HL-60/S4 treated with phorbol 12-myristate 13-acetate at 8.2 ng/mL for 4 days and 3 days (cell line): ENCODE data around the gene ARL17B.
"Not testable (repeated sequence)": the region's sequence is repeated elsewhere in the genome, so short reads cannot be mapped to it uniquely, and the experiment has no call there.

ENCODE experiments used
- in situ Hi-C: fragments of 300-500 bp; cut with MboI; formaldehyde crosslinking; loops from 2 replicates; pipeline ENCODE4 v1.15.0; 2022; ENCODE audit warnings: low sequenced_read_pairs

The ARL17B gene

DNA sequence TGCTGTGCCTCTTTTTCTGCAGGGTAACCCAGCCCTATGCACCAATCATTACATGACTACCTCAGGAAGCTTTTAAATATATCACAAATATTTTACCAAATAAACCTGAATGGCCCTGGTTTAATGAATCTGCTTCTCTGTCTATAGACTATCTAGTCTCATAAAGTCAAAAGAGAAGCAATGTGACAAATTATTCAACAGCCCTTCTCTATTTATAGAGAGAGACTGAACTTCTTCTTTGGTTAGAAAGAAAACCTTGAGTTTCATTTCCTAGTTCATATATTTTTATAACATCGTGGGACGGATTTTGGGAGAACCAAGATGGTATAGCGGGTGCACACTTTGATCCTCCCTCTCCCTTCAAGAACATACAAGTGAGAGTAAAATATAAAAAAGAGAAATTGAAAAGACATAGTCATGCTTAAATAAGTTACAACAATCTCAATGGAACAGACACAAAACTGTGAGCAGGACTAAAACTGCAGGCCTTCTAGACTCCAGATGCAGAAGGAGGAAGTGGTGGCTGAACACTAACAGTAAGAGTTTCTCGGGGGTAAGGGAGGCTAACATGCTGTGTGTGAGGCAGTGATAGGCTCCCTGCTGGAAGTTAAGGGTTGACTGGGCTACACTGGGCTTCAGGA lies 70.5 kb downstream of the ARL17B start:
- in situ Hi-C loops, result not testable (repeated sequence)

DNA sequence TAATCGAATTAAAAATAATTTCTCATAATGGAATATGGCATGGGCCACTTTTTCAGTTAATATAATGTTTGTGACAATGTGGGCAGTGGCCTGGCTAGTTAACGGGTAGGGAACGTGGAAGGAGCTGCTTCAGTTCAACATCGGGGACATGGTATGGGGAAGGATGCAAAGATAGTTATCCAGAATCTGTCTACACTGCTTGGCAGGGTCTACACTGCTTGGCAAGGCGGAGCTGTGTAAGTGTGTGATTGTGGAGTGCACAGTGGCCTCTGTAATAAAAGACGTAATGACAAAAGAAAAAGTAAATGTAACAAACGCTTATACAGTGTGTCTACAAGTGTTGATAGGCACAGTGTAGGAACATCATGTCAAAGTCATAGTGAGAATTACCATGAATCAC lies 74.0 kb downstream of the ARL17B start:
- in situ Hi-C loops, result not testable (repeated sequence)

DNA sequence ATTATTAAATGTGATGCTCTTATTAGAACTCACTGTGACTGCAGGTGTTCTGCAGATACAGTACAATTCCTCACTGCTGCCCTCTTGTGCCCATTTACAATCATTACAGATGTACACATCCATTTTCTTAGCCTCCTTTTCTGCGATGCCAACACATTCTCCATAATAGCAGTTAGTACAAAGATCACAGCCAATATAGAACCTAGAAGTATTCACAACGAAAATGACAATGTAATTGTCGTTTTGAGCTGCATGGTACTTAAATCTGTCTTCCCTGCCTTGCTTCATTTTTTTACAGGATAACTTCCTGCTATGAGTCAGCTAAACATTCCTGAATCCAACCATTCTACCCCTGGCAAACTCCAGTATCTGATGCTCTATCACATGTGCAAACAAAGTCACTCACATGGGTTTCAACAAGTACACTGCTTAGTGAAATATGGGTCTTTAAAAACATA lies 74.8 kb downstream of the ARL17B start:
- in situ Hi-C loops, result not testable (repeated sequence)

DNA sequence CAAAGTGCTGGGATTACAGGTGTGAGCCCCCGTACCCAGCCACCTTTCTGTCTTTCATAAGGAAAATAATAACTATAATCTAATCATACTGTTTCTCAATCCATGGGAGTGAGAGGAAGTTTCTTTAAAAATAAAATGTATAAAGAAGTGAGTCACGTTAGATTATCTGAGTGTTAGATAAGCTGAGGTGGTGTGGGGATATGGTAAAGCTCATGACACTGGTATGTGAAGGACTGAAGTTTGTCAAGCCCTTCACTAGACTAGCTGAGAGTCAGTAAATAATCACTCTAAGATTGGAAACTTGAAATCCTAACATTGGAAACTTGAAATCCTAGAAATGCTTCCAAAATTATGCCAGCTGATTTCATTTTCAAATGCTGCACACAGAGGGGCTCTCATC lies 76.1 kb downstream of the ARL17B start:
- in situ Hi-C loops, result not testable (repeated sequence)

DNA sequence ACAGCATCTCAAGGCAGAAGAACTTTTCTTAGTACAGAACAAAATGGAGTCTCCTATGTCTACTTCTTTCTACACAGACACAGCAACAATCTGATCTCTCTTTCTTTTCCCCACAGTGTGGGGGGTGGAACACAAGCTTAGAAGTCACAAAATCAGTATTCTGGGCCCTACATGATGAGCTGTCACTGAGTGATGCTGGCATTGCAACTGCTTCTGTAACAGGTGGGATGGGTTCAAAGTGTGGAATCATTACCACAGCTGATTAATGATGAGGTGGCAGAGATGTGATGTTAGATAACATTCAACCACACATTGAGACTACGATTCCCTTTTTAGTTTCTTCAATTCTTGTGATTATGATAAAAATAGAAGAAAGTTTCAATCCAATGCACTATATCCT lies 77.1 kb downstream of the ARL17B start:
- in situ Hi-C loops, result not testable (repeated sequence)

DNA sequence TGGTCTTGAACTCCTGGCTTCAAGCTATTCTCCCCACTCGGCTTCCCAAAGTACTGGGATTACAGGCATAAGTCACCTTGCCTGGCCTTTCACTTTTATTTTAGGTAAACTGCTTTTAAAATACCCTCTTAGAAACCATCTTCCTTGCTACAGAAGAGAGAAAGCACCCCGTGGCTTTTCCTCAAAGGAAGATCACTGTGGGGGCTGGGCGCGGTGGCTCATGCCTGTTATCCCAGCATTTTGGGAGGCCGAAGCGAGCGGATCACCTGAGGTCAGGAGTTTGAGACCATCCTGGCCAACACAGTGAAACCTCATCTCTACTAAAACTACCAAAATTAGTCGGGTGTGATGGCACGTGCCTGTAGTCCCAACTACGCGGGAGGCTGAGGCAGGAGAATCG lies 78.9 kb downstream of the ARL17B start:
- in situ Hi-C loops, result not testable (repeated sequence)

DNA sequence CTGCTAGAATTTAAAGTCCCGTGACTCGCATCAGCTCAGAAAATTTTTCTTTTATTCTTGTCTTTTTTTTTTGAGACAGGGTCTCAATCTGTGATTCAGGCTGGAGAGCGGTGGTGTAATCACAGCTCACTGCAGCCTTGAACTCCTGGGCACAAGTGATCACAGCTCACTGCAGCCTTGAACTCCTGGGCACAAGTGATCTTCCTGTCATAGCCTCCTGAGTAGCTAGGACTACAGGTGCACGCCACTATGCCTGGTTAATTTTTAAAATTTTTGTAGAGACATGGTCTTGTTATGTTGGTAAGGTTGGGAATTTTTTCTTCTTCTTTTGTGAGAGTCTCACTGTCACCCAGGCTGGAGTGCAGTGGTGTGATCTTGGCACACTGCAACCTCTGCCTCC lies 80.2 kb downstream of the ARL17B start:
- in situ Hi-C loops, result not testable (repeated sequence)

DNA sequence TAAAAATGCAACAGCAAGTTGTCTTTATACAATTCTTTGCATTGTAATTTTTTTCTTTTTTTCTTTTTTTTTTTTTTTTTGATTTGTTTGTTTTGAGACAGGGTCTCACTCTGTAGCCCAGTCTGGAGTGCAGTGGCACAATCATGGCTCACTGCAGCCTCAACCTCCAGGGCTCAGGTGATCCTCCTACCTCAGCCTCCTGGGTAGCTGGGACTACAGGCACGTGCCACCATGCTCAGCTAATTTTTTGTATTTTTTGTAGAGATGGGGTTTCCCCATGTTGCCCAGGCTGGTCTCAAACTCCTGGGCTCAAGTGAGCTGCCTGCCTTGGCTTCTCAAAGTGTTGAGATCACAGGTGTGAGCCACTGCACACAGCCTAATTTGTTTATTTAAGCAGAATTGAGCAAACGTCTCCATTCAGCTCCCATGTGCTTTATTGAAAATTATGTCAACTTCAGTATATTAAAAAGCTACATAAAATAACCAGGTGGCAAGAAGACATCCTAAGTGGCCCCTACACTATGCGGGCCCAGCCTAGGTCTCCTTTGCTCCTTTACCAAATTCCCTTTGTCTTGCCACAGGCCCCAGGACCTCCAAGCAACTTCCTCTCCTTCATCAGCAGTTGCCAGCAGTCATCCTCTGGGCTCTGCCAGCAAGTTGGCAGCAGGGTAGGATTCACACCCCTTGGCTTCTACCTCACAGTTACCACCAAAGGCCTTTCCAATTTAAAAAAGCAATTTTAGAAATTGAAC lies 84.7 kb downstream of the ARL17B start:
- in situ Hi-C loops, result not testable (repeated sequence)

DNA sequence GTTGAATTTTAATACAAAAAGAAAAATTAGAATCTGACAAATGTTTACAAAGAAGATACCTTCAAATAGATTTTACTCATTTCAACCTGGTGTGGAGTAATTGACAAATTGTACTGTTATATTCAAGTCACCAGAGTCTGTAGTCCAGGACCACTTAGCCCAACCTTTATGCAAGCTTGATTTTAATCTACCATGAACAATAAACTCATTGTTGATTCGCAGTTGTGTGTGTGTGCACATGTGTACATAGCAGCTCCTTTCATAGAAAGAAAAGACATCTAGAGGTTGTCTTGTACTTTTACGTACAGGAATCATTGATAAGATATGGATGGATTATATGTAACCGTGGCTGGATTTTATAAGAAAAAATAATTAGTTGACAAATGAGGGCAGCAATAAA lies 87.3 kb downstream of the ARL17B start:
- in situ Hi-C loops, result no loop called here

DNA sequence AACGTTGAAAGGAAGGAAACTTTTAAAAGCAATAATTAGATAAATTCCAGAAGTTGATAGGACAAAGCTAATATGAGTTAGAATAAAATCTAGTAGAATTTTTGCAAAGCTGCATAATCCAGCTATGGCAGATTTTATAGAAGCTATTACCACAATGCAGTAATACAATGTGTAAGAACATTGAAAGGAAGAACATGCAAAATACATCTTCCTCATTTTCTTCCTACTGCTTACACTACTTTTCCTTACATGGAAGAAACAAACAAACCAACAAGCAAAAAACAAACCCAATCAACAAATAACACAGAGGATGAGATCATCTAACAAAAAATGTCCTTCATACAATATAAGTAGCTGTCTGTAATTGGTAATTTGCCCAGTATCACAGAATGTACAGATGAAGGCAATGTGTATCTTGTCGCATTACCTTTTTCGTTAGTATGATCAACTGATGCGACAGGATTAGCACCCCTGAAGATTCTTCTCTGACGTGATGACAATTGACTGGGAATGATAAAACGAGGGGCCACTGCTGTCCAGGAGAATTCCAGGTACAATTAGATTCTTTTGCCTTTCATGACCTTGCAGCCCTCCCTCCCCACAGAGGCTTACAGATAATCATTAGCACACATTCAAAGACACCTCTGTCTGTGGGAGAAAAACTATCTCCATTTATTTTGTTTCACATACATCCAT lies 87.9 kb downstream of the ARL17B start:
- in situ Hi-C loops, result no loop called here

DNA sequence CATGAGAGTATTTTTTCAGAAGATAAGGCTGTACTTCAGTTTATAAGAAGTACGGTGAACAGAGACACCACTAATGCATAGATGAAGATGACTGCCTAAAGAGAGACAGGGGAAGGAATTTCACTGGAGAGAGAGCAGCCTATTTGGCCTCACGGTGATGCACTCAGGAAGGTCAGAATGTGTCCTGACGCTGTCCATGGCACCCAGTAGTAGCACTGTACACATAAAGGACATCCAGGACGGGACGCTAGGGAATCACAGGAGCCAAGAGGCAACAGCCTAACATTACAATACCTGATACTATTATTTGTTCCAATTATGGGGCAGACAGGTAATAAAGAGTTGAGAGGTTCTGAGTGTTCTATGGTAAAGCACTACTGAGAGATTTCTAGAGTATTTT lies 91.5 kb downstream of the ARL17B start:
- in situ Hi-C loops, result no loop called here

DNA sequence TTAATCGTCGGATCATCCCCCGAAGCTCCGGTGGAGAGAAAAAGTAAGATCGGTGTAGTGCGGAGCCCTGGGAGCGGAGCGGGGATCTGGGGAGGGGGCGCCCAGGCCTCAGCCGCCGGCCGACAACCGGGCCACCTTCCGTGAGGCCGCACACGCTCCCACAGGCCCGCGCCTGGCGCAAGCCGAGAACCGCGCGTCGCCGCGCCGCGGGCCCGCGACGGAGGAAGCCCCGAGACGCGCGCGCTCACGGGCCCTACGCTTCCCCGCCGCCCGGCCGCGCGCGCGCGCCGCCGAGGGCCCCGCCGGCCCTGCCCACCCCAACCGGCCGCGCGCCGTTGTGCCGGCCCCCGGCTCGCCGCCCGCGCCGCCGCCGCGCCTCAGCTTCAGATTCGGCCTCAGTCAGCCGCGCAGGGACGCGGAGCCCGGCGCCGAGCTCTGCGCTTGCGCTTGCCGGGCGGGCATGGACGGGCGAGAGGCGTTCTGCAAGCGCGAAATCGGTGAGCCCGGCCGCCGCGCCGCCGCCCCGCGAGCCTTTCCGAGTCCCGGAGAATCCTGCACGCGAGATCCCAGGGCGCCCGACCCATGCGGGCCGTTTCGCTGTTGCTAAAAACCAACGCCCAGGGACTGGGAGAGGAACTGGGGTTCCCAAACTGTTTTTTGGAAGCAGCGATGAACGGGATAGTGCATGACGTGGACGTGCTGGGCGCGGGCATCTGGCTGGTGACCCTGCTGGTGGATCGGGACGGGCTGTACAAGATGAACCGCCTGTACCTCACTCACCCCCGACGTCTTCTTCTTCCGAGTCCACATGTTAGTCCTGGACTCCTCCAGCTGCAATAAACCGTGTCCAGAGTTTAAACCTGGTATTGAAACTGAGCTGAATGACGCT lies 94.7 kb downstream of the ARL17B start:
- in situ Hi-C loops, result no loop called here

DNA sequence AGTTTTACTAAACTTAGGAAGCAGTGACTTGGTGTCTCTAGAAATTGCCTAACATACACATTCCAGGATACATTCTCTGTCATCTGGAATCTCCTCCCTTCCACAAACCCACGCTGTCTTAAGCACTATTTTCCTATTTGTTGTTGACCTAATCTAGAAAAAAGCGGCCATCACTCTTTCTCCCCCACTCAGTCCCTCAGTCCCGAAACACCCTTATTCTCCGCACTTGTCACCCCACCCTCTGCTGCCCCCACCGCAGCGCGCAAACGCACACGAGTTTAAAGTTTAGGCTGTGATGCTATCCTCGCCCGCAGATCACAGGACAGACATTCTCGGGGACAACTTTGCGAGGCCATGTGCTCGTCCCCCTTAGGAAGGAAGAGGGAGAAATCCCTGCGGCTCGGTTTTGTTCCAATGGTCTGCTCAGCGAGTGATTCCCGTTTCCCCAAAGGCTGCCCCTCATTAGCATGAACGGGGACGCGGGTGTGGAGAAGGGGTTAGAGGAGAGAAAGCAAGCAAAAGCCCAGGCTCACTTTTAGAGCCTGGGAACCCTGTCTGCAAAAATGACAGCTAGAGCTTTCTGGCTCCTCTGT lies 95.4 kb downstream of the ARL17B start:
- in situ Hi-C loops, result not testable (repeated sequence)

DNA sequence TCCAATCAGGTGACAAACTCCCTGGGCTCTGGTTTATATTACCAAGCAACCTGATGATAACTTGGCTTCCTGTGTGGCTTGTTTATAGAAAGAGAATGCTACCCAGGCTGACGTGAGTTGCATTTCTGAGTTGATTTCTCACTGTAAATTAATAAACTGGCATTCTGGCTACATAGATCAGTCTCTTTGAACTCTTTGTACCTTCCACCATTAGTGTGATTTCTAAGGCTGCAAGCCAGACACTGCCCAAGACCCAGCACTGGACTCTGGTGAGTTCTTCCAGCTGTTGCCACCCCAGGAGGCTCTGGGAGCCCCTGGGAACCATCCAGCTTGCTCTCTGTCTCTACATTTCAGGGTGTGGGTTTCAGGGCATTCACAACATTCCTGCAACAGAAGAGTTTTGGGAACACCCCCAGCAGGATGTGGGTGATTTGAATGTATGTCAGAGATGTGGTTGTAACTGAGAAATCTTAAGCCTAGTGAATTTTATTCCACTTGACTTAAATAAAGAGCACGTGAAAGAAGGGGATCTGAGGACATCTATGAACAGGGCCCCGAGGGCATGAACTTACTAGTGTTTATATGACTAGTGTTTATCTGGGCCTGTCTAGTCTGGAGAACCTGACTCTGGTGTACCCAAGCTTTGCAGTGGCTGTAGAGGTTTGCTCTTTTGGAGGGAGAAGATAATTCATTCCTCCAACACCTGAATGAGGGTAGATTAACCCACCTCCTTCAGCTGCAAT lies 96.9 kb downstream of the ARL17B start:
- in situ Hi-C loops, result no loop called here

DNA sequence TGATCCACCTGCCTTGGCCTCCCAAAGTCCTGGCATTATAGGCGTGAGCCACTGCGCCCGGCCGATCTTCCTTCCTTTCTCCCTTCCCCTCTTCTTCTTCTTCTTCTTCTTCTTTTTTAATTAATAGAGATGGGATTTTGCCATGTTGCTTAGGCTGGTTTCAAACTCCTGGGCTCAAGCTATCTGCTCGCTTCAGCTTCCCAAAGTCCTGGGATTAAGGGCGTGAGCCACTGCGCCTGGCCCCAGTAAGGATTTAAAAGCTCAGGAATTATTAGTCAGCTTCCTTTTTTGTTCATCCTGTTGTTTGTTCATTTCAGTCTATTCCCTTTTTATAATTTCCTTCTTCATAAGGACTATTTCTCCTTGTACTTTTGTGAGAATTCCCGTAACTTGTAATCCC lies 99.3 kb downstream of the ARL17B start:
- in situ Hi-C loops, result no loop called here

DNA sequence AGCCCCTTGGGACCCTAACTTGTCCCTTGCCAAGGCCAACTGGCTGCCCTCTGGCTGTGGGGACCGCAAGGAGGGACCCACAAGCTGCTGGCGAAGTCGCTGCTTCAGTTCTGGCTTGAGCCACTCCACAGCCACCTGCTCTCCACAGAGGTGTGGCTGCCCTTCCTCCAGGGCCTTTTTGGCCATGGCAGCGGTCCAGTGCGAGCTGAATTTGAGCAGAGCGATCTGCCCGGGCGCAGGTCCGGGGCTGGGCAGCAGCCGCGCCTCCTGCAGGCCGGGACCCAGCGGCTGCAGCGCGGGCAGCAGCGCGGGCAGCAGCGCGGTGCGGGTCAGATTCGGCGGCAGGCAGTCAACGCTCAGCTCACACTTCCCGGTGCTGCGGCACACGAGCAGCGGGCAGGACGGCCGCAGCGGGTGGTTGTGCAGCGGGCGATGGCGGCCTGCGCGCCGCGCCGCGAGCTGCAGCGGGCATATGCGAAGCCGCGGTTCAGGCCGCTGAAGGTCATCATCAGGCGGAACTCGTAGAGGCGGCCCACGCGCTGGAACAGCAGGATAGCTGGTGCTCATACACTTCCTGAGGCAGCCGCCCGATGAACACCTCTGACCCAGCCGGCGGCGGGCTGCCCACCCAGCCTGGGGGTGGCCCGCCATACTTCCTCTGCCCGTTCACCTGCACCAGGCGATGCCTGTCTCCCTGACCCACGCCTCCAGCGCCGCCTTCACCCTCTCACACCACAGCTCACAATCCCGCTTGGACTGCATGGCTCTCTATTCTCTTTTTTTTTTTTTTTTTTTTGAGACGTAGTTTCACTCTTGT lies 101.5 kb downstream of the ARL17B start:
- in situ Hi-C loops, result not testable (repeated sequence)

DNA sequence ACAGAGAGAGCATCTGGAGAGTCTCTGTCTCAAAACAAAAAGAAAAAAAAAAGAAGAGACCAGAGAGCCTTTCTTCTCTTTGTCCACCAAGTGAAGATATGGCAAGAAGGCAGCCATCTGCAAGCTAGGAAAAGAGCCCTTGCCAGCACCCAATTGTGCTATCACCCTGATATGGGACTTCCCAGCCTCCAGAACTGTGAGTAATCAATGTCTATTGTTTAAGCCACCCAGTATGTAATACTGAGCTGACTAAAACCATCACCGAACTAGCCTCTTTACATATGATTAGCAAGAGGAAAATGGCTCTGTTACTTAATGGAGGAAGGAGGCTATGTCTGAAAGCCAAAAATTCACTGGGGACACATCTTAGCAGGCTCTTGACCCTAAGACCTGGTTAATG lies 105.2 kb downstream of the ARL17B start:
- in situ Hi-C loops, result not testable (repeated sequence)

DNA sequence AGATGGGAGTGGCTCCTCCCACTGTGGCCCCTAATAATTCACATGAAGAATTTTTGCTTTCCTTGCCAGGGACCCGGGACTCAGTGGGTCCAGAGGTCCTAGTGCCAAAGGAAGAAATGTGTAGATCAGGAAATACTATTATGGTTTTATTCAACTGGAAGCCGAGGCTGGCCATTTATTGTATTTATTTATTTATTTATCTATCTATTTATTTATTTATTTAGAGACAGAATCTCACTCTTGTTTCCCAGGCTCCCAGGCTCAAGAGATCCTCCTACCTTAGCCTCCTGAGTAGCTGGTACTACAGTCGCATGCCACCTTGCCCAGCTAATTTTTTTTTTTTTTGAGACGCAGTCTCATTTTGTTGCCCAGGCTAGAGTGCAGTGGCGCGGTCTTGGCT lies 107.4 kb downstream of the ARL17B start:
- in situ Hi-C loops, result not testable (repeated sequence)

DNA sequence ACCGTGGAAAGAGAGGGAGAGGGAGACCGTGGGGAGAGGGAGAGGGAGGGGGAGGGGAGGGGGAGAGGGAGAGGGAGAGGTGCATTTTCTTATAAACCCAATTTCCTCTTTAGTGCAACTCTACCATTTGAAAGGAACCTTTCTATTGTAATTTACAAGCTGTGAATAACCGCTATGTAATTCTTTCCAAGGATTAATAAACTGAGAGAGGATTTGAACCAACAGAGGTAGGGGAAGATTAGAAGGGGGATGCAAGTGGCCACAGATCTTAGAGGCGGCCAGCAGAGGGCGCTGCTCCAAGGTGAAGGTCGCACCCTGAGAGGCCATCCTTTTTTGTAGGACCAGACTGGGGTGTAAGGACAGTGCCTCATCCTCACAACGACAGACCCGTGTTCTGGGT lies 107.8 kb downstream of the ARL17B start:
- in situ Hi-C loops, result not testable (repeated sequence)
